Stimulated activated naive CD4-positive, alpha-beta T cell treated with Interleukin-2 at 50 U/mL for 16 hours (primary cell): Measurements from ENCODE around the gene CRYBG3.
"Not testable (repeated sequence)": the region's sequence is repeated elsewhere in the genome, so short reads cannot be mapped to it uniquely, and the experiment has no call there.

ENCODE experiments used
- DNase-seq: peaks from one replicate; lab custom pipeline; 2025; lab: John Stamatoyannopoulos, UW

Gene CRYBG3

DNA sequence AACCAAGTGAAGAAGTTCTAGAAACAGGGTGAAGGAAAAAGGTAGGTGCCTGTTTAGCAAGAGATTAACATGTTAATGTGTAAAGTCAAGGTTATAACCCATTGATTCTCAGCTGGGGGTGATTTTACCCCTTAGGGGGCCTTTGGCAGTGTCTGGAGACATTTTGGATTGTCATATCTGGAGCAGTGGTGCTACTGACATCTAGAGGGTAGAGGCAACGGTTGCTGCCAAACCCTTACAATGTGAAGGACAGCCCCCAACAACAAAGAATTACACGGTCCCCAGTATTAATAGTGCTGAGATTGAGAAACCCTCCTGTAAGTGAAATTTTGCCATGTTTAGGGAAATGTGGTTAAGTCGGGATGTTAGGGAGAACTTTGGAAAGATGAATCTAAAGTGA is 74.7 kb downstream of the CRYBG3 start:
- DNase-seq, result no peak

DNA sequence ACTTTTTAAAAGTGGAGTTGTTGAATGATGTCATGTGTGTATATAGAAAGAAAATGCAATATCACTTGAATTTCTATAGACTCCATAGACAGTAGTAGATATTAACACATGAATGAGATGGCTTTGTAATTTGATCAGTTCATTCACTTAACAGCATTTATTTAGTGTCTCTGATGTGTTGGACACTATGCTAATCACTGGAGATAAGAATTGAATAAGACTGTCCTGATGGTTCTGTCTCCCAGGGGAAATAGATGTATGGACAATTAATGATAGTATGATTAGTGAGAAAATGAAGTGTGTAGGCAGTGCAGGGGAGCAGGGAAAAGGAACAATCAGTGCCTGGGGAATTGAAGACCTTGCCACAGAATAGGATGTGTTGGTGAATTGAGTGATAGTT is 77.5 kb downstream of the CRYBG3 start:
- DNase-seq, result no peak

DNA sequence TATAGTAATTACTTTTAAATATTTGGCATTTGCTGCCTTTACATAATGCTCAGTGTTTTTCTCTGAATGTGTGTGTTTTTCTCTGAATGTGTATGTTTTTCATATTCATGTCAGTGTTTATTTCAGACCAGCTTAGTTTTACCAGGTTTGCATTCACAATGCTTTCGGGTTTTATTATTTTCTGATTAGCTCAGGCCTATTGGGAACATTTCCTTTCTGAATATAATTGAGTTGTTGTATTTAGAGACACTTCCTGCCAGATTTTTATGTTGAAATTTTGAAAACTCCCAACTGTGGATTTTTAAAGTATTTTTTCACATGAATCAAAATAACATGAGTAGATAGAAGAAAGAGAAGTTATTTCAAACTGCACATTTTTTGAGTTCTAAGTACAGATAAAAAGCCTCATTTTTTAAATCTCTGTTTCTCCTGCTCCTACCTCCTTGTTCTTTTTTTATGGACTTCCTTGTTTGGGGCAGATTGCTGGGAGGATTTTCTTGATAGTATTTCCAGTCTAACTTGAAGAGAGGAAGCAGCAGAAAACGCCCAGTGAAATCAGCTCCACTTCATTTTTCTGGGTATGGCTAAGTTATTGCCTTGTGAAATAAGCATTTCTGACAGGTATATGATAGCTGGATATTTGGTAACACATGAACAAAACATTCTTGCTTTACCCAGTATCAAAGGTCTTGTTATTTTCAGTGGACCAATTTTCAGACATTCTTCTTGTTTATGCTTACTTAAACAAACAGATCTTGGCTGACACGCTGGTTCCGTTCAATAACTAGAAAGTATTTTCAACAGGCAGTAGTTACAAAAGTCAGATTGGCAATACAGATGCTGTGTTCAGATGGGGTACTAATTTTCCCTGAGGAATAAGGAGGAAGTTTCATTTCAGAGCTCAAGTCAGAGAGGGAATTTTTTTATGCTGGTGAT is 79.8 kb downstream of the CRYBG3 start:
- no peak for DNase-seq

DNA sequence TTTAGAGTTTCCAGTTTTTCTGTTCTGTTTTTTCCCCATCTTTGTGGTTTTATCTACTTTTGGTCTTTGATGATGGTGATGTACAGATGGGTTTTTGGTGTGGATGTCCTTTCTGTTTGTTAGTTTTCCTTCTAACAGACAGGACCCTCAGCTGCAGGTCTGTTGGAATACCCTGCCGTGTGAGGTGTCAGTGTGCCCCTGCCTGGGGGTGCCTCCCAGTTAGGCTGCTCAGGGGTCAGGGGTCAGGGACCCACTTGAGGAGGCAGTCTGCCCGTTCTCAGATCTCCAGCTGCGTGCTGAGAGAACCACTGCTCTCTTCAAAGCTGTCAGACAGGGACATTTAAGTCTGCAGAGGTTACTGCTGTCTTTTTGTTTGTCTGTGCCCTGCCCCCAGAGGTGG is 88.0 kb downstream of the CRYBG3 start:
- not testable (repeated sequence) for DNase-seq

DNA sequence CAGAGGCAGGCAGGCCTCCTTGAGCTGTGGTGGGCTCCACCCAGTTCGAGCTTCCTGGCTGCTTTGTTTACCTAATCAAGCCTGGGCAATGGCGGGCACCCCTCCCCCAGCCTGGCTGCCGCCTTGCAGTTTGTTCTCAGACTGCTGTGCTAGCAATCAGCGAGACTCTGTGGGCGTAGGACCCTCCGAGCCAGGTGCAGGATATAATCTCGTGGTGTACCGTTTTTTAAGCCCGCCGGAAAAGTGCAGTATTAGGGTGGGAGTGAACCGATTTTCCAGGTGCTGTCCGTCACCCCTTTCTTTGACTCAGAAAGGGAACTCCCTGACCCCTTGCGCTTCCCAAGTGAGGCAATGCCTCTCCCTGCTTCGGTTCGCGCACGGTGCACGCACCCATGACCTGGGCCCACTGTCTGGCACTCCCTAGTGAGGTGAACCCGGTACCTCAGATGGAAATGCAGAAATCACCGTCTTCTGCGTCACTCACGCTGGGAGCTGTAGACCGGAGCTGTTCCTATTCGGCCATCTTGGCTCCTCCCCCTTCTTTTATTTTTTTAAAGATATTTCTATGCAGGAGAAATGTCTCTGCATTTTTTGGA is 88.5 kb downstream of the CRYBG3 start:
- not testable (repeated sequence) for DNase-seq

DNA sequence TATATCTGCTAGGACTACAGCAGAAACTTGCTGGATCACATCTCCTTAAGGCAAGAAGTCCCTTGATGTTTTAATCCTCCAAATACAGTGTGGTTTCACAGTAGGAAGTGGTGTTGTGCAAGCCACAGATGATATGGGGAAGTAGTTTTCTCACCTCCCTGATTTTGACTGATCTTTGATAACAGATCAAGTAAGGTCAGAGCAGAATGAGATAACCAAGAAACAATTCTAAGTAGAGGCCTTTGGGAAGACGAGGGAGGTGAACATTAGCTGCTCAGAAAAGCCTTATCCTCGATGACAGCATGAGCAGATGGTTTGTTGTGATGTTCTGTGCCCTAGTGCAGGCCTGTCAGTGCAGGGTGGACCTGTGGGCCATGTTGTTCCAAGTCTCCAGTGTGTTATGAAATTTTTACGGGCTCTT is 89.1 kb downstream of the CRYBG3 start:
- no peak for DNase-seq

DNA sequence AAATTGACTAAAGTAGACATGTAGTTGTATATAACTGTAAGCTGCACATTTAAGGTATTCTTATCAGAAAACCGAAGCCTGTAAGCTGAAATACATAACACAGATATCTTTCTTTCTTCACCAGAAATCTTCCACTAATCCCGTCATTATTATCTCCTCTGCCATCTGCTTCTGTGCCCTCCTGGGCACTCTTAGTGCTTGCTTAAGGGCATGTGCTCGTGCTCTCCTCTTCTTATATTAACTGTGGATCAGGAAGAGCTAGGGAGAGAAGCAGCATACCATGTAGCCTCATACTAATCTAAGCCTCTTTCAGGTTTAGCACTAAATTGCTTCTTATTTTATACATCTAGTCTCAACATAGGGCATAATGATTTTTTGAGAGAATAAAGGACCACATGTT is 89.6 kb downstream of the CRYBG3 start:
- DNase-seq, result no peak

DNA sequence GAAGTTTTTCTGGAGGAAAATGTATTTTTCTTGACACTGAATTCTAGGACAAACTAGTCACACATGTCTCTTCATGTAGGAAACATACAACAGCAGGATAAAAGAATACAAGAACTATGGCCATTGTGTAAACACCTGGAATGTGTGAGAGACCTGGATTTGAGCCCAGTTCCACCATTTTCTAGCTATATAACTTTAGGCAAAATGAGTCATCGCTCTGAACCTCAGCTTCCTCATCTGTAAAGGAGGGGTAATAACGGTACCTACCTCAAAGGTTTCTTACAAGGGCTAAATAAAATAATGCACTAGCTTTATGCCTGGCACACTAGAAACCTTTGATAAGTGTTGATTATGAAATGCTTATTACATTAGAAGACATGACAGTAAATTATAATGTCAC is 92.6 kb downstream of the CRYBG3 start:
- DNase-seq, result no peak

DNA sequence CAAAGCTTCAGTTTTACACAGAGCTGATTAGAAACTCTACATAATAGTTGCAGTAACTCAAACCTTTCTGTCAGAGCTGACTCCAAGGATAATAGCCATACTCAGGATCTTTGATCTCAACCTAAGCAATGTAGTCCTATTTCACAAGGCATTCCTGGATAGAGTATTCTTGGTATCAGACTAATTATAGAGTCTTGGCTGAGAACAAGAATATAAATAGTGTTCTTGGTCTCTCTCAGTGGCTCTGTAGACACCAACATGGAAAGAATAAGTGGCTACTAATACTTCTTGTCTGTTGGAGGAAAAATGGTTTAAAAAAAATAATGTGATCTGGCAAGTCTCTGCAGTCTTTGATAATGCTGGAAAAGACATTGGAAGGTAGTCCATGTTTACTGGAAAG is 94.8 kb downstream of the CRYBG3 start:
- DNase-seq, result no peak

DNA sequence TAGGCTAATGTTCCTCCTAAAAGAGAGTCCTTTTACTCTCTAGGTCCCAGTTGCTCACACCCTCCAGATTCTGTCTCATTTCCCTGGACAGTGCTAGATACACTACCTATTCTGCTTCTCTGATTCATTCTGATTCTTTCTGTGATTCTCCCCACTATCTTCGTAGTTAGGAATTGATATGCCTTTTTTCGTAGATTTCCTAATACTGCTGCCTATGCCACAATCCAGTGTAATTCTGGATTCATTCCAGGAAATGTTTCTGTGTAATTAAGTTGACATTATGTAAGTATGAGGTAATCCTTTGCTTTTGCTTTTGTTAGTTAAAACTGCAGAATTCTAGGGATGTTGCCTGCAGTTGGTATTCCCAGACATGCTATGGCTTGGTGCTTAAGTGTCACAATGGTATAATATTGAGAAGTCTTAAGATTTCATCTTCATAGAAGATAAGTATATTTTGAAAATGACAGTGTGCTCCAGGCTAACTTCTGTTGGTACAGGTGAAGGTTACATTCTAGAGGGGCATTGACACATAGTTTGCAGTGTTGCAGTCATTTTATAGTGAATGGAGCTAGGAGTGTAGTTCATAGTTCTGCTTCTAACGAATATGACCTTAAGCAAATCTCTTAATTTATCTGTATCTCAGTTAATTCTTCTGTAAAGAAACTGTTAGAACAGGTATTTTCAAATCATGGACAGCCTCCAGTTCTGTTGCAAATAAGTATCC is 96.2 kb downstream of the CRYBG3 start:
- no peak for DNase-seq

DNA sequence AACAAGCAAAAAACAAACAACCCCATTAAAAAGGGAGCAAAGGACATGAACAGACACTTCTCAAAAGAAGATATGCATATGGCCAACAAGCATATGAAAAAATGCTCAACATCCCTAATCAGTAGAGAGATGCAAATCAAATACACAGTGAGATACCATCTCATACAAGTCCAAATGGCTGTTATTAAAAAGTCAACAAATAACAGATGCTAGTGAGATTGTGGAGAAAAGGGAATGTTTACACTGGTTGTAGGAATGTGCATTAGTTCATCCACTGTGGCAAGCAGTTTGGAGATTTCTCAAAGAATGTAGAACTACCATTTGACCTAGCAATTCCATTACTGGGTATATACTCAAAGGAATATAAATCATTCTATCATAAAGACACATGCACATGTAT is 105.9 kb downstream of the CRYBG3 start:
- no peak for DNase-seq

DNA sequence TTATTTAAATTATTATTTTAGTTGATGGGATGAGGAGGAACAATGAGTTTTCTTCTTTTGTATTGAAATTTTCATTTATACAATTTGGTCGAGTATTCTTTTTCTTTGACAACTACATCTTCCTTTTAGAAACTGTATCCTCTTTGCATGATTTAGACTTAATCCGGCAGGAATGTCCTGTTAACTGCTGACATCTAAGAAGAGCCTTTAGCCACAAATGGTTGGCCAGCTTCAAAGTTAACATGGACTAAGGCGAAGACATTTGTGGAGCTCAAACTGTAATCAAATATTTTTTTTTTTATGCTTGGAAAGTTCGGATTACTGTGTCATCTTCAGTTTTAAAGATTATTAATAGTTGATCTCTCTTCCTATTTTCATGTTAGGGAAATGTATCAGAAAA is 107.2 kb downstream of the CRYBG3 start:
- no peak for DNase-seq

DNA sequence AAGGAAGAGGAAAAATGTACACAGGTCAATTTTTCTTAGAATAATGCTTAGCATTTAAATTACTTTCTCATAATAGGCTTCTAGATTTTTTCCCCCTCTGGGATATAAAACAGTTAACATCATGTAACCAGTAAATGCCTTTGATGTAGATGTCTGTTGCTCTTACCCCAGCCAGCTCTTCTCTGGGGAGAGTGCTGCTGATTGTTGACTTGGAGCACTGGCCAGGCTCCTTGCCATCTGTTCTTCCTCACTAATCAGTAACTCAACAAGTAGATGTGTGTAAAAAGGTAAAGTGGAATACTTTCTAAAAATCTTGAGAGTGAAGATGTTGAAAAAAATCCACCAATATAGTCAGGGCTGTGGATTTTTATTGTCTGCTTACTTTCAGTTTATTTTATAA is 108.2 kb downstream of the CRYBG3 start:
- no peak for DNase-seq

DNA sequence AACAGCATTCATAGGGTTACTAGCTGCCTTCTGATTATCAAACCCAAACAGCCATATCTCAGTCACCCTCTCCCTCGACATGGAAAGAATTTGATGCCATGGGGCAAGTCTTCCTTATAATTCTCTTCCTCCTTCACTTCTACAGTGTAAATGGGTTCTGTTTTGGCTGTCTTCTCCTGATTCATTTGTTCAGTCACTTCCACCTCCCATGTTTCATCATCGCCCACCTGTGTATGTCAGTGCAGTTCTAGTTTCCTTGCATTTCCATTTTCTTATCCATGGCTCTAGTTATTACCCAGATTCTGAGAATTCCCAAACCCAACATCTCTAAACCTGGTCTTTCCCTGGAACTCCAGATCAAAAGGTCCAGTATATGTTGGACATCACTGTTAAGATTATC is 109.4 kb downstream of the CRYBG3 start:
- DNase-seq, result no peak

DNA sequence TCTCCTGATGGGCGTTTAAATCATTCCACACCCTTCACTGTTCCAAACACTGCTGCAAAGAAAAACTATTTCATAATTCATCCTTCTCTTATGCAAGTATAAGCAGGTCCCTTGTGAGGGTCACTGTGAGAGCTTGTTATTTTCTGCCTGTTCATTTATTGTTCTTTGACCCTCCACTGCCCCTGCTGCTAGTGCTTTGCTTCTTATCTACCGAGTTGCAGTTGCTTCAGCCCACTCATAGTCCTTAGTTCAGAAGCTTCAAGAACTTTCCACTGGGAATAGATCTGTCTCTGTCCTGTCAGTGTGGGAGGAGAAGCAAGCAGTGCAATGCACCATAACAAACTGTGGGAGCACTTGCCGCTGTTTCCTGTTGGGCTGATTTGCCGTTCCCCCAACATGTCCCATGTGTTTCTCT is 110.6 kb downstream of the CRYBG3 start:
- no peak for DNase-seq

DNA sequence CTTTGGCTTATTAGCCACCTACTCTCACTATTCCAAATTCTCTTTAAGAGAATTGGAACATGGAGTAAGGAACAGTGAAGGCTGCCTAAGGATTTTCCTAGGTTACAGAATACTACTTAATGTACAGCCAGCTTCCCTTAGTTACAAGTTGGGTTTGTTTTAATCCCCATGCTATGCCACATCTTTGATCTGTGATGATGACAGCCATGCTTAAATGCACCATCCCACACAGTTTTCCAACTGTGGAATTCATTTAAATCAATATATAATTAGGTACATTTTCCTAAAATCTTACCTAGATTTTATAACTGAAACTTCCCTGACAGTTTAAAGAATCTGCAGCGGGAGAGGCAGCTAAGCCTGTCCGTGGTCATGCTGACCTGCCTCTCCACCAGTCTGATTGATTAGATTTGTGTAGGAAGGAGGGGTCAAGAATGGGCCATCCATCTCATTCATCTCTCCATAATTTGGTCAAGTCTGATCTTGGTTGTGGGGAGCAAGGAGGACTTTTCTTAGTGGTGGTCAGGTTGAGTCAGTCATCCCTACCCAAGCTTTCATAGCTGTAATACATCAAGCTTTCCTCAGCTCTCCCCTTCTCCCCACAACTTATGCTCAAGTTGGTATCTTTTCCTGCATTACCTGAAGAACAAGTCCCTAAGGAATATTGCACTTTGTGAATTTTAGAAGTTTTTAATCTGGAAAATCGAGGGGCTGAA is 113.3 kb downstream of the CRYBG3 start:
- no peak for DNase-seq

DNA sequence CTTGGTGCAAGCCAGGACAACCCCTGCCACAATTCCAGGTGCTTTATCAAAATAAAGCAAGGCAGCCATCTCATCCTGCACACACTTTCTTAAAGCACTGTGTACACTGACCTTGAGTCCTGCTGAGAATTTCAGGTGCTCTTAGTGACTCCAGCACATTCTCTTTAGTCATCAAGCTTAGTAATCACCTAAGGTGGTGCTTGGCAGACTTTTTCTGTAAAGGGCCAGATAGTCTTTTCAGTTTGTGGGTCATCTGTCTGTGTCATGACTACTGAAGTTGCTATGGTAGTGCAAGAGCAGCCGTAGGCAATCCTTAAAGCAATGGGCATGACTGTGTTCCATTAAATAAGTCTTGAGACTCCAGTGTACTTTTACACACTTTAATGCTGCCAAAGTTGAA is 114.0 kb downstream of the CRYBG3 start:
- no peak for DNase-seq

DNA sequence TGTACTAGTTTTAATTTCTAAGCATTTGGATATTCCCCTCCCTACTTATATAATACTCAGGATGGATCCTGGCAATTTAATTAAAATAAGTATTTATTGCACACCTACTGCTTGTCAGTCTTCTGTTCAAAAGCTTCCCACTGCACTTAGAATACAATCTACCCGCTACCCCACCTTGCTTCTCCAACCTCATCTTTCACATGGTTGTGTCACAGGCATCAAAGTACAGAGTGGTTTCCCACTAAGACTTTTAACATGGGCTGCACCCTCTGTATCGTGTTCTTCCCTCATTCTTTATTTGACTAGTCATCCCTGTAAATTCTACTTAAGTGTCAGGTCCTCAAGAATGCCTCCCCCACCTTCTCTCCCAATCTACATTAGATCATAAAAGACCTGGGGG is 115.4 kb downstream of the CRYBG3 start:
- DNase-seq, result no peak

DNA sequence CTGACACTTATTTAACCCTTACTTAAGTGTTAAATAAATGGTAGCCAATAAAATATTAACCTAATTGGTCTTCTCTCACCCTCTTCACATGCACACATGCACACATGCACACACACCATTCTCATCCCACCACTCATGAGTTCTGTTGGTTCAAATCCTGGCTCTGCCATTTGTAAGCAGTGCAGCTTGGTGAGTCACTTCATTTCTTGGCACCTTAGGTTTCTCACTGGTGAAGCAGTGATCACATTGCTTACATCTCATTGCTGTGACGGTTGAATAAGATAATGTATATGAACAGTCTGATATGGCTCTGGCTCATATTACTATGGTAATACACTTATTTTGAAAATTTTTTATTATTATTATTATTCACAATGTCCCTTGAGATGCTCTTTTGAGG is 116.6 kb downstream of the CRYBG3 start:
- DNase-seq, result no peak

DNA sequence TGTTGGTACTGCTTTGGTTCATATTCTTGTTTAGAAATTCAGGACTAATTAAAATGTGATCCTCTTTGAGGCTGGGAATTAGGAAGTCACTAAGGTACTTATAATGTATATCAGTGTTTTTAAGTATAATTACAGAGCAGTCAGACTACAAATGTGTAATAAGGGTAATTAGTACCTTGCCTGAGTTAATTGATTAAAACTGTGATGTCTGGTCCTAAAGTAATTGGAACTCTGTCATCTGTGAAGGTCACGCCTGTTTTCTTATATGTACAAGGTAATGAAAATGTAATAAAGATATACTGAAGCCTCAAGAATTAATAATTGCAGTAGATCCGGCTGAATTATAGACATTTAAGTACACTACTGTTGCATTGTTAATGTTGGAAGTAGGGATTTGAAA is 117.6 kb downstream of the CRYBG3 start:
- DNase-seq, result no peak

DNA sequence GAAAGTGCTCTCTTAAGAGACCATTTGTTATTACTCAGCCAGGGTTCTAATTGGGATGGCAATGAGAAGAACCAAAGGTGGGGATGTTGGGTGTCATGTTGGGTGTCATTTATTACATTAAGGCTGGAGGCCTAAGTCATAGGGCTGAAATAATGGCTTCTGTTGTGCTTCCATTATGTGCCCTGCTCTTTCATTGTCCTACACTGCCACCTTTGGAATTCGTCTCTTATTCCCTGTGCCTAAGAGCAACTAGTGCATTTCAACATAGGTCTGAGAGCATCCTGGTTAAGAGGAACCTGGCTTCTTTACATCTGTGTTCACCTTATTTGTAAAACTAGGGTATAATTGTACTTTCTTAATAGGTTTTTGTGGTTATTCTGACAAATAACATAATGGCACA is 118.2 kb downstream of the CRYBG3 start:
- DNase-seq, result no peak

DNA sequence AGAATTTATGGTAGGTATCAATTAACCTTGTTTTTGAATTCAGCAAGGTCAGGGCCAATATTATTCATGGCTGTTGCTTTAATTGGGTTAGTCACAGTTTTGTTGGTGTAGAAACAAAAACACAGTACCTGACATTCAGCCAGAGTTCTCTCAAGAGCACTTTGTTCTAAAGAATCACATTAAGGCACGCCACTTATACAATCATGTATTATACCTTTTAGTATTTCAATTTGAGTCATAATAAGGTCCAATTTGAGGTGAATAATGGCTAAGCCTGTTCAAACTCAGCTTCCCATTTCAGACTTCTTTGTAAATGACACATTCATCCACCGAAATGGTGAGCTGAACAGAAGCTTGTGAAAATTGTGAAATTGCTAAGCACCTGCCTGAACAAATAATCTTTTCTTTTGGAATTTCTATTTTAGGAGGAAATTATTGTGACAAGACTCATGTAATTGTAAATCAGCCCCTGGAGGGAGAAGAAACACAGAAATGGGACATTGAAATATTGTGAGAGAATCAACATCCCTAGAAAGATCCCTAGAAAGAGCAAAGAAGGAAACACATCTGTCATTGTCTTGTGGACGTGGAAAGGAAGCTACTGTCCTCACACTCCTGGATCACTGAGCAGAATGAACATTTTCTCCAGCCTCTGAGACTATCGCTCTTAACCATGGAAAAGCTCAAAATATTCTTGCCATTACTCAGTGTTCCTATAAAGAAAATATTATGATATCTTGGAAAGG is 121.2 kb downstream of the CRYBG3 start:
- DNase-seq, result no peak
